Stimulated activated CD8-positive, alpha-beta memory T cell treated with anti-CD3 and anti-CD28 coated beads, Interleukin-4, amount 100 ng/mL, for 1 hour (primary cell): ENCODE measurements around the gene DGKQ.
"Not testable (repeated sequence)": the region's sequence is repeated elsewhere in the genome, so short reads cannot be mapped to it uniquely, and the experiment has no call there.

Source experiments
- DNase-seq, 2 donors: peaks; one replicate each; pipeline ENCODE4 v3.0.0-alpha.2; 2020; ENCODE audit warnings: low read depth in 2 of 2, low spot score in 1 of 2

DGKQ gene

DNA sequence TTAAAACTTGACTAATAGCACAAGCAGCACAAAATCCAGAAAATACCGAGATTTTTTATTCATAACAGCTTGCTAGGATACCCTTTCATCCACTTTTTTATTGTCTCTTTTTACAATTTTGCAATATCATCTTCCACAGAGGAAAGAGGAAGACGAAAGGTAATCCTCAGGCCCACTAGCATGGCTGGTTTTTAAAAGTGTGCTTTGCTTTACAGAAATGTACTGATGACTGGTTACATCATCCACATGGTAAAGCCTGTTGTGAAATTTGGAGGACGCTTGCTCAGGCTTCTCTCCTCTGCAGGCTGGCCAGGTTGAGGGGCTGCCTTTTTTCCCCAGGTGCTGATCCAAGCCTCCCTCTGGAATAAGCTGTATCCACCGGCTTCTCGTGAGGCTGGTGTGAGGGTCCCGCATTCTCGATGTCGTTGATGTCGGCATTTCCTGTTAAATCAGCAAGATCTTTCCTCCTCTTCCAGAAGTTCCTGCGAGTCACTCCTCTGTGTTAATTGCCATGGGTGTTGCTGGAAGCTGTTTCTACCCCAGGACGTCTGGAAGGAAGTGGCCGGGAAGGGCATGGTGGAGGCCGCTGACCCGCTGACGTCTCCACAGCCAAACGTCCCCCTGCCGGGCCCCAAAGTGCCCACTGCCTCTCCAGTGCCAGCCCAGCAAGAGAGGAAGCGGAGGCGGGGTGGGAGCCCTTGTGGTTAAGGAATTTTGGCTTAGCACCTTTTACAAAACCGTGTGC is 5.8 kb upstream of the DGKQ start:
- DNase-seq = no peak

DNA sequence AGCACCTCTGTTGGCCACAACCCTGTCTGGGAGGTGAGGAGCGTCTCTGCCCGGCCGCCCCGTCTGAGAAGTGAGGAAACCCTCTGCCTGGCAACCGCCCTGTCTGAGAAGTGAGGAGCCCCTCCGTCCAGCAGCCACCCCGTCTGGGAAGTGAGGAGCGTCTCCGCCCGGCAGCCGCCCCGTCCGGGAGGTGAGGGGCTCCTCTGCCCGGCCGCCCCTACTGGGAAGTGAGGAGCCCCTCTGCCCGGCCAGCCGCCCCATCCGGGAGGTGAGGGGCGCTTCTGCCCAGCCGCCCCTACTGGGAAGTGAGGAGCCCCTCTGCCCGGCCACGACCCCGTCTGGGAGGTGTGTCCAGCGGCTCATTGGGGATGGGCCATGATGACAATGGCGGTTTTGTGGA is 2.6 kb upstream of the DGKQ start:
- DNase-seq = not testable (repeated sequence)

DNA sequence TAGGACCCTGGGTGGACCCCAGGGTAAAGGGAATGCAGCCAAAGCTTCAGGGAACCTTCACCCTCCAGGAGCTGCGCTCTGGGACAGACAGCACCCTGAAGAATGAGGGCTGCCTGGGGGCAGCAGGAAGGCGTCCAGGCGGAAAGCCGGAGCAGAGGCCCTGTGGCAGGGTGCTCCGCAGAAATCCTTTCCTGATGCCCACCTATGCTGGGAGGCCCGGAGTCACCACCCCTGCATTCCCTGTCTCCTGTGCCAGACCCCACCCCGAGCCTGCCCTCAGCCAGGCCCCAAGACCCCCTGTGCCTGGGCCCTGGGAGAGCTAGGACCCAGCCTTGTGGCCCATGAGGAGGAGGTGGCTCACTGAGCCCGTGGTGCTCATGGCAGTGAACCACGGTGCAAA is 1.3 kb upstream of the DGKQ start:
- DNase-seq = no peak

DNA sequence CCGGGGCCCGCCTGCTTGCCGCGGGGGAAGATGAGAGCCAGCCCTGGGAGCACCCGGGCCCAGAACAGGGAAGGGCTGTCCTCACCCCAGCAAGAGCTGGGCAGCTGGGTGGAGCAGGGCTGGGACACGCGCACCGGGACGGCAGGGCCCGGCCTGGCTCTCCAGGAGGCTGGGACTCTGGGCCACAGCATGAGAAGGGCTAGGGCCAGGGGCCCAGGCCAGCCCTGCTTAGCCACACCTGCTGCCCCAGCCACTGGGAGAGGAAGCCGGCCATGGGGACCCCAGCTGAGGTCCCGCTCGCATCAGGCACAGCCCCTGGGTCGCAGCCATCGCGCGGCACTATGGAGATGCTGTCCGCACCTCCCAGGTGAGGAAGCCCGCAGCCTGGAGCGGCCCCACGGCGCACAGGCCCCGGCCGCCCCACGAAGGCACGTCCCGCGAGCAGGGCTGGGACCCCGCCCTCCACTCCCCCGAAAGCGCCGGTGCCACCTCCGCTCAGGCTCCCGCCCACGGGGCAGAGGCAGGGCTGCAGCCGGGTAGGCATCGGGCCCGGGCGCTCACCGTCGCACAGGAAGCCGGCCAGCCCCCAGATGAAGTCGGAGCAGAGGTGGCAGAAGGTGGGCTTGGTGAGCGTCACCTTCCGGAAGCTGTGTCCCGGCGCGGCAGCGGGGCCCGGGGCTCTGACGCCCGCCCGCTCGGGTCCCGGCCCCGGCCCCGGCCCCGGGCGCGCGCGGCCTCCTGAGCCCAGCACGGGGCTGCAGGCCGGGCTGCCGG is 531 bp downstream of the DGKQ start:
- peak in 1 of 2 donors; percentile 31 for DNase-seq

DNA sequence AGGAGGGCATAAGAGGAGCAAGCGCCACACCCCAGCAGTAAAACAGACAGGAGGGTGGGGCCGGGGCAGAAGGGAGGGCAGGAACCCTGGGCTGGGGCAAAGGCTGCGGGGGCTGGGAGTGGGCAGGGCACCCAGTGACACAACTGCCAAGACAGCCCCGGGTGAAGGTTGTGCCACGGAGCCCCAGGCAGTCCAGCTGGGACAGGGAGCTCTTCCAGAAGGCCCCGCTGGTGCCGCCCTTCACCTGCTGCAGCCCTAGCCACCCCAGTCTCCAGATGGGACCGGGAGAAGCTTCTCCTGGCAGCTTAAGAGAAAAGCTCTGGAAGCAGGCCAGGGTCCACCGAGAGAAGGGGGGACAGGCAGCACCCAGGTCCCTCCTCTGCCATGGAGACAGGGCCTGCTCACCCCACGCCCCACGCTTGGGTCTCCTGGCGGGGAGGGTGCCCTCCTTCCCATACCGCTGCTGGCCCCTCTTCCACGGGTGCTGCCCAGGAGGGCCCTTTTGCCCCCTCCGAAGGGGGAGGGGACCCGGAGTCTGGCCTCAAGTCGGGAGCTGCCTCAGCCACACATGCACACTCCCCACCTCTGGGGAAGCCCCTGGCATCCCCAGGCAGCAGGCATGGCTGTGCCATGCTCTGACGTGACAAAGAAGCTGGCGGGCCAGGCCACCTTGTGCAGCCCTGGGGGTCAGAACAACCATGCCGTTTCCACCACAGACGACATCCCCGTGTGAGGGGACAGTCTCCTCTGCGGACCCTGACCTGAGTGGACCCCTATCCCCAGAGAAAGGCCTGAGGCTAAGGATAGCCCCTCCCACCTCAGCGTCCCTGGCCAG is 1.5 kb downstream of the DGKQ start:
- DNase-seq = no peak

DNA sequence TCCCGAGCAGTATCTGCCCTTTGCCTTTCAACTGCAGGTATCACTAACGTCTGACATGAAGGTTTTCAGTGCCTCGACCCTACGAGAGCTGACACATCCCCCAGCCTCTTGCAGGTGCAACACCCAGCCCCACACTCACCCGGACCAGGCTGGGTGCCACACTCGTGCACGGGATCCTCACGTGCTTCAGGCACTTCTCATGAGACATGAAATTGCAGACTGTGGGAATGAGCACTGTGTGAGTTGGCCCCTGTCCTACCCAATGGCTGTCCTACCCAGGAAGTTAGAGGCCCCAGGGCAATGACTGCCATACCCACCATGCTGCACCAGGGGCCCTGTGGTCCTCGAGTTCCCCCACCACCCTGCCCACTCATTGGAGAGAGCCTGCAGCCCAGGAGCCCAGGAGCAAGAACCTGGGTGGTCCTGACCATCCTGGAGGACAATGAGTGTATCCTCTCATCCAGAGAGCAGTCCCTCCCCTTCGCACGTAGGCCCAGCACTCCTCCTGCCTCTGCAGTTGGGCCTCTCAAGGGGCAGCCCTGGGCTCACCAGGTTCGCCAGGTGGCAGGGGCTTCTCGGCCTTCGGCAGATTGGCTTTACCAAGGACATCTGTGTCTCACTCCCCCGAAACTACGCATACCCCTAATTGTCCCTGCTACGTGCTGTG is 2.4 kb downstream of the DGKQ start:
- no peak for DNase-seq

DNA sequence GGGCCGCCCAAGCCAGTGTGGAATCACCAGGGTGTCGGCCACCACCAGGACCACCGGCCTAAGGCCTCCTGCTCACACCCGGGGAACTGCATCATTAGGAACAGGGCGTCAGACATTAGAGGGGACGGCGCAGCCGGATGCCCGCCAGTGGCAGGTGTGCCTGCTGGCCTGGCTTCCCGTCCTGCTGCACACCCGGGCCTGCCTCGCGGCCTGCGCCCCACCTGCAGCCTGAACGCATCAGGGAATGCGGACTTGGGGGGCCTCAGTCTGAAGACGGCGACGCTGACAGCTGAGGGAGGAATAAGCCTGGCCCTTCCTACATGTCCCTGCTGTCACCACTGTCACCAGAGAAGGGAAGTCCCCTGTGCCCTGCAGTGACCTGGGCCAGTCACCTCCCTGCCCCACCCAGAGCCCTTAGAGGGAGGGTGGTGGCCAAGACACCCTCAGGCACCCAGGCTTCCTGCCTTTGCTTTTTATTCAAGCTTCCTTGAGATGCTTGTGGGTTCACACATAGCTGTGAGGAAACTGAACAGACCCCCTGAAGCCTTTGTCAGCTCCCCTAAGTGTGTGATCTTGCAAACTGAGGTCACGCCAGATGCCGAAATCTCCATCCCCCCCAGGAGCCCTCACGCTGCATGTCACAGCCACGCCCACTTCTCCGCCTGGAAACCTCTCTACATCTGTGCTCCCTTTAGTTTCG is 3.2 kb downstream of the DGKQ start:
- no peak for DNase-seq

DNA sequence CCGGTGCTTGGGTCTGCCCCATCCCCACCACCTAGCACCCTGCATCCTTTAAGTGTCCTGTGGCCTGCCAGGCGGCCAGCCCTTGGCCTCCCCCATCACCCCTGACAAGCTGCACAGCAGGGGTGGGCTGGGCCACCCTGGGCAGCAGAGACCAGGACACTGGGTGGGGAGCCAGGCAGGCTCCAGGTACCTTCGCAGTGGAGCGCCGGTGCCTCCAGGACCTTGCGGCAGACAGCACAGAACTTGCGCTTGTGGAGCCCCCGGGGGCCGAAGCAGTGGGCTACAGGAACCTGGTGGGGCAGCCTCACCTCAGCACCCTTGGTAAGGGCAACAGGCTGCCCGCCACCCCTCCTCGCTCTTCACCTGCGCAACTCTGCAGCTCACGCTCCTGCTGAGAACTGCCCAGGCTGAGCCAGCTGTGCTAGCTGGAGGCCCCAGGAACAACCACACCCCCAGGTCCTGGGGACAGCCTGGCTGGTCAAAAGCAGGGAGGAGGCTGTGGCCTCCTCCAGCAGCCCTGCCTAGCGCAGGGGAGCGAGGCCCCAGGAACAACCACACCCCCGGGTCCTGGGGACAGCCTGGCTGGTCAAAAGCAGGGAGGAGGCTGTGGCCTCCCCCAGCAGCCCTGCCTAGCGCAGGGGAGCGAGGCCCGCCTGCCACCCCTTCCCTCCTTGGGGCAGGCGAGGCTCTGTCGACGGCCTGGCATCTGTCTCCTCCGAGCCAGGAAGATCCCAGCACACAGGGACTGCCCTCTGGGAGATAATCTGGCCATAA is 4.6 kb downstream of the DGKQ start:
- DNase-seq = no peak

DNA sequence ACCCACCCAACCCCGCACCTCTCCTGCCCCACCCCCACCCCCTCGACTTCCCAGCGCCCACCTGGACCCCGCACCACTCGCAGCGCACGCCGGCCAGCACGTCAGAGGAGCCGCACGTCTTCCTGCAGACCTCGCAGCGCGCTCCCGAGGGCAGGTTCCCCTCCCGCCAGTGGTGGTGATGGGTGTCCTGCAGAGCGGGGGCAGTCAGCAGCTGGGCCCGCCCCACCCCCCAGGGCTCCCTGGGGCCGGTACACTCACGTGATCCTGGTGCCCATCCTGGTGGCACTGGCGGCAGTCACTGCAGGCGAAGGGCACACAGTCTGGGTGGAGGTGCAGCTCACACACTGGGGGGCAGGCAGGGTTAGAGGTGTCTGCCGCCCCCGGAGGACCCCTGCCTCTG is 5.1 kb downstream of the DGKQ start:
- DNase-seq = no peak

DNA sequence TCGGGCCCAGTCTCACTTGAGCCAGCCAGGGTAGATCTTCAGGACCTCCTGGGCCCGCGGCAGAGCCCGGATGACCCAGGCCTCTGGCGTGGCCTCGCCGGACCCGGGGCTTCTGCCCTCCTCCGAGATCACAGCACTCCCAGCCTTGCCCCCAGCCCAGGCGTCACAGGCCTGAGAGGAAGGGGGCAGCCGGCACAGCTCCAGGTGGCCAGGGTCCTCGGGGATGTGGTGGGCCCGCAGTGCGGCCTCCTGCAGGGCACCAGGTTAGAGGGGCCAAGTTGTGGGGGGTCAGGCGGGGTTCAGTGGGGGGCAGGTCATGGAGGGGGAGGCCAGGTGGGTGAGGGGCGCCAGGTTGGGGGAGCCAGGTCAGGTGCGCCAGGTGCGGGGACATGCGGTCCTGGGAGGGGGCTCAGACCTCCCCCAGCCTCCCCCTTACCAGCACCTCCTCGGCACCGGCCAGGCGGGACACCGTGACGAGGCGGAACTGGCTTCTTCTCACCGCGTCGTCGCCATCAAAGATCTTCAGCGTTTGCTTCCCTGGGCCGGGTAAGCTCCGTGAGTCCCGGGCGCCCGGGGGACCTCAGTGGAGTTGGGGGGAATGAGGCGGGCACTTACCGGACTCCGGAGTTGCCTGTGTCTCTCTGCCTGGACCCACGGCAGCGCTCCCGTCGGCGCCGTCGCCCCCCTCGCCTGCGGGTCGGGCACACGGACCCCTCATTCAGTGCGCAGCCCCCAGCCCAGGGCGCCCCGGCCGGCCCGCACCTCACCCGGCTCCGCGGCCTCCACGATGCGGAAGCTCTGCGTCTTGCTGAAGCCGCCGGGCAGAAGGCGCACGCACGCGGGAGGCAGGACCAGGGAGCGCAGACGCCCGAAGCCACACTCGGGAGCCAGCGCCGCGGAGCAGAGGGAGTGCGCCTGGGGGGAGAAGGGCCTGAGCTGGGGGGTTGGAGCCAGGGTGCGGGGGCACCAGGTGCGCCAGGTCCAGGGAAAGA is 6.0 kb downstream of the DGKQ start:
- no peak for DNase-seq

DNA sequence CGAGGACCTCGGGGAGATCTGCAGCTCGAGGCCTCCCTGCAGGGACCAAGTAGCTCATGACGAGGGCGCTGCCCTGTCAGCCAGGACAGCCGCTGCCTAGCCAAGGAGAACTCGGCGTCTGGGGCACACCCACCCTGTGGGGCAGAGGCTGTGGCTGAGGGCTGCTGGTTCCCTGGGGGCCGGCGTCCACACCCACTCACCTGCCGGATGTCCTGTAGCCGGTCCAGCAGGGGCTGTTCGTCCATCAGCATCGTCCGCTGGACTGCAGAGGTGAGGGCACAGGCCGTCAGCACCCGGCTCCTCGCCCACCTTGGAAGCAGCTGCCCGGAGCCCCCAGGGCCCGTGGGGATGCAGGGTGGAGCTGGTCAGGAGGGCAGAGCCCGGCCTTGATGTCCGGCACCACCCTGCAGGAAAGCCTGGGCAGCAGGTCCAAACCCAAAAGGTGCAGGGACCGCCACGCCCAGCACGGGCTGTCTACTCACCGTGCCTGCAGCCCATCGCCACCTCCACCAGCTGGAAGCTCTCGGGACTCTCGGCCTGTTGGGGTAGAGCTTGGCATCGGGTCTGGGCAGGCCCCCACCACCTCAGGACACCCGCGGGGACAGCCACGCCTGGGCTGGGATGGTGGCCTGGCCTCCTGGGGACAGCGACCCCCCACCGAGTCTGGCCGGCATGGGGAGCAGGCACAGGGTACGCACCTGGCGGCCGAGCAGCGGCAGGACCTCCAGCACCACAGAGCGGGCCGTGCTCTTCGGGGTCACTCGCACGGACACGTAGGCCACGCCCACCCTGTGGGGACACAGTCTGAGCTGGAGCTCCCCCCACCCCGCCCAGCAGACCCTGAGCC is 6.9 kb downstream of the DGKQ start:
- no peak for DNase-seq

DNA sequence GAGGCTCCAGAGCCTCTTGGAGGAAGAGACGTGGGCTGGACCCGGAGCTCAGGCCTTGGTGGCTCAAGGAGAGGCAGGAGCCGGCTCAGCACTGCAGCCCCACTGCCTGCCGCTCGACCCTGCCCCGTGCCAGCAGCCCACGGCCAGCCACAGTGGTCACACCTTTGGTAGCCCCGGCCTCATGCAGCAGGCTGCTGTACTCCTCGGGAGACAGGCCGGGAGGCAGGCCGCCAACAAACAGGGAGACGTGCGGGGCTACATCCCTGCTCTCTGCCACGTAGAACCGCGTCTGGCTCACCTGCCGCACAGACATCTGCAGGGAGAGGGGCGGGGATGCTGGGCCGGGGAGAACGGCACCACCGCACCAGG is 7.6 kb downstream of the DGKQ start:
- no peak for DNase-seq

DNA sequence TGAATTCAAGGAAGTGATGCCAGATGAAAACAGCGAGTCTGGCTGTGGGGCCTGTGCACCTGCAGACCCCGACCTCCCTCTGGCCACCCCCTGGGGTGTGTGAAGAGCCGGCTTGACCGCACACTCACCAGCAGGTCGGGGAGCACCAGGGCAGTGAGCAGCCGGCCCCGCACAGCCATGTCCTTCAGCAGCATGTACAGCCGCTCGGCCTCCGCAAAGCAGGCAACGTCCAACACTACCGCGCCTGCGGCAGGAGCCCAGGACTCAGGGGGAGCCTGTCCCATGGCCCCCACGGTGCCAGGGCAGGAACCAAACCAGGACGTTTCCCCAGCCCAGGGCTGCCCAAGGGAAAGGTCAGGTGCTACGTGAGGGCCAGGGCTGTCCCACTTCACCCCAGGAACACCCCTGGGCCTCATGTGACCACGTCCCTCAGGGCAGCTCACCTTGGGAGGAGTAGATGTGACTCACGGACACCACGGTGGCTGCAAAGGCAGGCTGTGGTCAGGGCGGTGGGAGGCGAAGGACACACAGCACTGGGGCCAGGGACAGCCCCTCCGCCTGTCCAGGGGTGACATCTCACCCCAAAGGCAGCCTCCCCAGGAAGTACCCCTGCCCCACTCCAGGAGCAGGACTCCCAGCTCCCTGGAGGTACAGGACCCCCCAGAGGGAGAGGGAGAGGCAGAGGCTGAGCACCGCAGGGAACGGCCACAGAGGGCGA is 8.2 kb downstream of the DGKQ start:
- DNase-seq = no peak

DNA sequence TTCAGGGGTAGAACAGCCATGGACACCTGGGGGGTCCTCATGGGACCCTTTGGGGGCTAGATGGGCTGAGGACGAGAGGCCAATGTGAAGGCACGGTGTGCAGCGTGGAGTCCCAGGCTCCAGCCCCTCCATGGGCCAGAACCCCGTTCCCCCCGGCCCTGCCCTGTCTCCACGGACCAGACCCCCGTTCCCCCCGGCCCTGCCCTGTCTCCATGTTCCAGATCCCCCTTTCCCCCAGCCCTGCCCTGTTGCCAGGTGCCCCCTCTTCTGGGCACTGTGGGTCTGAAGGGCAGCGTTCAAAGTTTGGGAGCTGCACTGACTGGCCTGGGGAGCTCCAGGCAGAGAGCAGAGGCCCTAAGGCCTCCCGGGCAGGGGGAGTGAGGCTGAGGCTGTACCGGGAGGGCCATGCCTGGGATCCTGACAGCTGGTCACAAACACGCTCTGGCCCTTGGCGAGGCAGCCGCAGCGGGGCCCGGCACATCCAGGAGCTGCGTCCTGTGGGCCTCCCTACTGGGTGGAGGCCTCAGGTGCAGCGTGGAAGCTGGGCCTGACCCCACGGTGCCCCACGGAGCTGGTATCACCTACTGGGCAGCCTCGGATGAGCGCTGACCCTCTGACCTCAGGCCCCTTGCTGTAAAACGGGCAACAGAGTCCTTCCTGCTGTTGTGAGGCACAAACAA is 8.9 kb downstream of the DGKQ start:
- DNase-seq = no peak

DNA sequence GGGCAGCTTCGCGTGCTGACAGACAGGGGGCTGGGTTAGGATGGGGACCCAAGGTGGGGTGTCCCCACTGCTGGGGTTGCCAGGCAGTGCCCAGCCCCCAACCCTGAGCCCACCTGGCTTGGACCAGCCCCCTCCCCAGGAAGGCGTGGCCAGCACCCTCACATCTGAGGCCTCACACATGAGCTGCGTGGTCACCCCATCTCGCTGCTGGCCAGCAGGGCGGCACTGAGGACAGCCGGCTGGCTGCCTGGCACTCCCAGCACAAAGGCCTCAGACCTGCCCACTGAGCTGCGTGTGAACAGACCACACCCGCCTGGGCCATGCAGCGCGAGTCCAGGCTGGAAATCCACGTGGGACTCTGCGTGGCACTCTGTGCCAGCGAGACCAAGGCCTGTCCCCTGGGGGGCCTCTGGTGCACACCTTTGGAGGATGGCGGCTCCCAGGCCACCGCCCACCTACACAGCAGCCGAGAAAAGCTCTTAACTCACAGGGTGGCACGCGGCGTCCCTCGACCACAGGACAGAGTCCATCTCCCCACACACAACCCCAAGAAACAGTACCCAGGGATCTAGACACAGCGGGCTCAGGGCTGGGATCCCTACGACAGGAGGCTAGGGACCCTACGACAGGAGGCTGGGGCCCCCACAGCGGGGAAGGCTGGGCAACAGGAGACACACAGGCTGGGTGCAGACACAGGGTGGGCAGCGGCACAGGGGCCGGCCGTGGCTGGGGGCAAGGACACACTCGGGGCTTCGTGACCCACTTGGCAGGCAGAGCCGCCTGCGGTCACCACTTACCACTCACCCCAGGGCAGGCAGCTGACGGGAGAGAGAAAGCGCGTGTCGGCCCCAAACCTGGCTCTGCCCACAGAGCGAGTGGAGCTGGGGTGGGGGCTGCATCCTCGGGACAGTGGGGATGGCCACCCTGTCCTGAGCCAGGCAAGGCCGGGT is 9.8 kb downstream of the DGKQ start:
- DNase-seq = no peak
